ENCODE measurements around the gene FFAR2.

FFAR2 gene

GRCh38 chr19:35455616-35456201 is 7.7 kb downstream of the FFAR2 start:
- no peak for TF ChIP-seq CEBPB (IDR thresholded peaks at IDR 0.05)
- TF ChIP-seq RAD21 (IDR thresholded peaks at IDR 0.05; ENCODE audit: low read depth) = no peak

- no peak for TF ChIP-seq TCF12 (IDR thresholded peaks at IDR 0.05; ENCODE audit: low read depth)
- no peak for TF ChIP-seq CEBPB (IDR thresholded peaks at IDR 0.05)
- no peak for TF ChIP-seq CREB1 (IDR thresholded peaks at IDR 0.05; ENCODE audit: low read depth)
- no peak for TF ChIP-seq EGR1 (IDR thresholded peaks at IDR 0.05)
- TF ChIP-seq FOXM1 (IDR thresholded peaks at IDR 0.05; ENCODE audit: borderline replicate concordance, low read depth) = no peak
- TF ChIP-seq NFIC (IDR thresholded peaks at IDR 0.05) = no peak
- no peak for TF ChIP-seq TAF1 (IDR thresholded peaks at IDR 0.05; ENCODE audit: low read depth)
- no peak for TF ChIP-seq REST (IDR thresholded peaks at IDR 0.05; ENCODE audit: low read depth)
- no peak for TF ChIP-seq TEAD4 (IDR thresholded peaks at IDR 0.05)
- TF ChIP-seq MAX (IDR thresholded peaks at IDR 0.05) = no peak
- TF ChIP-seq RAD21 (IDR thresholded peaks at IDR 0.05; ENCODE audit: low read depth) = no peak
- TF ChIP-seq YY1 (IDR thresholded peaks at IDR 0.05; ENCODE audit: low read depth) = no peak
- no peak for TF ChIP-seq ZBTB7A (IDR thresholded peaks at IDR 0.05; ENCODE audit: low read depth)
- TF ChIP-seq USF1 (IDR thresholded peaks at IDR 0.05) = no peak
- TF ChIP-seq EP300 (IDR thresholded peaks at IDR 0.05; ENCODE audit: borderline replicate concordance) = no peak
These were observed 9.1 kb downstream of the FFAR2 start for GRCh38 chr19:35457173-35457572.

GRCh38 chr19:35458192-35458591 is 10.1 kb downstream of the FFAR2 start:
- no peak for TF ChIP-seq TCF12 (IDR thresholded peaks at IDR 0.05; ENCODE audit: low read depth)

GRCh38 chr19:35458731-35459391 is 10.8 kb downstream of the FFAR2 start:
- TF ChIP-seq TCF12 (IDR thresholded peaks at IDR 0.05; ENCODE audit: low read depth) (no peak), RAD21 (IDR thresholded peaks at IDR 0.05; ENCODE audit: low read depth) (no peak), EGR1 (IDR thresholded peaks at IDR 0.05) (no peak), ZBTB7A (IDR thresholded peaks at IDR 0.05; ENCODE audit: low read depth) (no peak), TAF1 (IDR thresholded peaks at IDR 0.05; ENCODE audit: low read depth) (no peak)

- no peak for TF ChIP-seq TCF12 (IDR thresholded peaks at IDR 0.05; ENCODE audit: low read depth)
- TF ChIP-seq RAD21 (IDR thresholded peaks at IDR 0.05; ENCODE audit: low read depth) = no peak
- no peak for TF ChIP-seq TAF1 (IDR thresholded peaks at IDR 0.05; ENCODE audit: low read depth)
- no peak for TF ChIP-seq EGR1 (IDR thresholded peaks at IDR 0.05)
- TF ChIP-seq CEBPB (IDR thresholded peaks at IDR 0.05) = no peak
- no peak for TF ChIP-seq FOXM1 (IDR thresholded peaks at IDR 0.05; ENCODE audit: borderline replicate concordance, low read depth)
- TF ChIP-seq NFIC (IDR thresholded peaks at IDR 0.05) = no peak
- TF ChIP-seq TEAD4 (IDR thresholded peaks at IDR 0.05) = no peak
- no peak for TF ChIP-seq CREB1 (IDR thresholded peaks at IDR 0.05; ENCODE audit: low read depth)
- TF ChIP-seq ZBTB7A (IDR thresholded peaks at IDR 0.05; ENCODE audit: low read depth) = no peak
- no peak for TF ChIP-seq REST (IDR thresholded peaks at IDR 0.05; ENCODE audit: low read depth)
- no peak for TF ChIP-seq YY1 (IDR thresholded peaks at IDR 0.05; ENCODE audit: low read depth)
- TF ChIP-seq MAX (IDR thresholded peaks at IDR 0.05) = no peak
- no peak for TF ChIP-seq EP300 (IDR thresholded peaks at IDR 0.05; ENCODE audit: borderline replicate concordance)
These were observed 11.5 kb downstream of the FFAR2 start for GRCh38 chr19:35459414-35460082.

- TF ChIP-seq EGR1 (IDR thresholded peaks at IDR 0.05) (no peak), FOXM1 (IDR thresholded peaks at IDR 0.05; ENCODE audit: borderline replicate concordance, low read depth) (no peak), TEAD4 (IDR thresholded peaks at IDR 0.05) (no peak), REST (IDR thresholded peaks at IDR 0.05; ENCODE audit: low read depth) (no peak), CEBPB (IDR thresholded peaks at IDR 0.05) (no peak), TCF12 (IDR thresholded peaks at IDR 0.05; ENCODE audit: low read depth) (no peak), CREB1 (IDR thresholded peaks at IDR 0.05; ENCODE audit: low read depth) (no peak), YY1 (IDR thresholded peaks at IDR 0.05; ENCODE audit: low read depth) (no peak), TAF1 (IDR thresholded peaks at IDR 0.05; ENCODE audit: low read depth) (no peak), ZBTB7A (IDR thresholded peaks at IDR 0.05; ENCODE audit: low read depth) (no peak), USF1 (IDR thresholded peaks at IDR 0.05) (no peak)
These were observed 12.6 kb downstream of the FFAR2 start for GRCh38 chr19:35460608-35461007.
